MM.1S (cell line): ENCODE measurements around the gene CHRNA4.

Source experiments
- DNase-seq: peaks from one replicate; pipeline ENCODE4 v3.0.0-alpha.2; 2015
- H2AFZ ChIP-seq: fragments of 300-600 bp; sonication (generic); 2 replicates; pipeline ENCODE4 v1.6.0; 2016; ENCODE audit warnings: antibody characterized with exemption, low read length
- H3F3A ChIP-seq: fragments of 300-600 bp; sonication (generic); 2 replicates; pipeline ENCODE4 v1.6.1; 2016; ENCODE audit warnings: mild to moderate bottlenecking, antibody characterized with exemption, low read length, moderate library complexity, mixed read lengths; ENCODE audit not compliant: insufficient read depth
- H3K27ac ChIP-seq: fragments of 300-600 bp; sonication (generic); 2 replicates; pipeline ENCODE4 v1.5.1; 2016; ENCODE audit warnings: mild to moderate bottlenecking, low read length
- H3K27me3 ChIP-seq: fragments of 300-600 bp; sonication (generic); replicated peaks from 2 replicates; pipeline ENCODE4 v1.6.0; 2016; ENCODE audit warnings: low read length; ENCODE audit not compliant: insufficient read depth
- H3K36me3 ChIP-seq: fragments of 300-600 bp; sonication (generic); replicated peaks from 2 replicates; pipeline ENCODE4 v1.6.1; 2016; ENCODE audit warnings: mild to moderate bottlenecking, low read length, mixed read lengths; ENCODE audit not compliant: insufficient read depth
- H3K4me1 ChIP-seq: fragments of 300-600 bp; sonication (generic); 2 replicates; pipeline ENCODE4 v1.6.1; 2016; ENCODE audit warnings: low read length, mixed read lengths
- H3K4me2 ChIP-seq: fragments of 300-600 bp; sonication (generic); 2 replicates; pipeline ENCODE4 v1.6.0; 2016; ENCODE audit warnings: low read depth, low read length
- H3K4me3 ChIP-seq: fragments of 300-600 bp; sonication (generic); 2 replicates; pipeline ENCODE4 v1.5.1; 2016; ENCODE audit warnings: low read length, mixed read lengths
- H3K79me2 ChIP-seq: fragments of 300-600 bp; sonication (generic); 2 replicates; pipeline ENCODE4 v1.6.1; 2016; ENCODE audit warnings: mixed run types, low read length, mixed read lengths
- H3K9ac ChIP-seq: fragments of 300-600 bp; sonication (generic); 2 replicates; pipeline ENCODE4 v1.6.1; 2016; ENCODE audit warnings: low read length, mixed read lengths
- H3K9me2 ChIP-seq: fragments of 300-600 bp; sonication (generic); replicated peaks from 2 replicates; pipeline ENCODE4 v1.6.1; 2016; ENCODE audit warnings: mild to moderate bottlenecking, low read length, mixed read lengths; ENCODE audit not compliant: insufficient read depth
- H3K9me3 ChIP-seq: fragments of 300-600 bp; sonication (generic); replicated peaks from 2 replicates; pipeline ENCODE4 v1.6.1; 2016; ENCODE audit warnings: mild to moderate bottlenecking, low read length, mixed read lengths; ENCODE audit not compliant: insufficient read depth
- H4K20me1 ChIP-seq: fragments of 300-600 bp; sonication (generic); 2 replicates; pipeline ENCODE4 v1.6.1; 2016; ENCODE audit warnings: mild to moderate bottlenecking, low read length, moderate library complexity, mixed read lengths; ENCODE audit not compliant: insufficient read depth
- CTCF ChIP-seq: fragments of 300-600 bp; sonication (generic); IDR thresholded peaks from 2 replicates; pipeline ENCODE4 v1.5.1; 2016; ENCODE audit warnings: antibody characterized with exemption, low read length, mixed read lengths
- EZH2 ChIP-seq: fragments of 300-600 bp; sonication (generic); optimal IDR thresholded peaks from 2 replicates; pipeline ENCODE3; 2017; ENCODE audit warnings: low read depth, mild to moderate bottlenecking, antibody characterized with exemption, low read length, mixed read lengths
- EZH2phosphoT487 ChIP-seq: fragments of 300-600 bp; sonication (generic); IDR thresholded peaks from 2 replicates; pipeline ENCODE4 v1.6.1; 2018; ENCODE audit warnings: antibody characterized with exemption, low read length

Gene CHRNA4

GRCh38 chr20:63305393-63305792 is 55.8 kb downstream of the CHRNA4 start:
- Histone ChIP-seq H3K9ac (no peak overlapping the region), H3K27me3 (peaks cover 72% of the 10 kb centered on the region), H3K4me1 (no peaks in the 10 kb centered on the region), H3K27ac (no peak overlapping the region), H3K36me3 (no peaks in the 10 kb centered on the region), H3K9me2 (no peaks in the 10 kb centered on the region), H3K4me3 (no peak overlapping the region), H3K9me3 (no peaks in the 10 kb centered on the region), H4K20me1 (no peaks in the 10 kb centered on the region), H3K79me2 (no peaks in the 10 kb centered on the region), H2AFZ (no peak overlapping the region), H3F3A (no peaks in the 10 kb centered on the region), H3K4me2 (no peak overlapping the region)
- no peak for DNase-seq
- TF ChIP-seq EZH2phosphoT487 = no peak
- TF ChIP-seq EZH2 = no peak
- no peak for TF ChIP-seq CTCF

DNA sequence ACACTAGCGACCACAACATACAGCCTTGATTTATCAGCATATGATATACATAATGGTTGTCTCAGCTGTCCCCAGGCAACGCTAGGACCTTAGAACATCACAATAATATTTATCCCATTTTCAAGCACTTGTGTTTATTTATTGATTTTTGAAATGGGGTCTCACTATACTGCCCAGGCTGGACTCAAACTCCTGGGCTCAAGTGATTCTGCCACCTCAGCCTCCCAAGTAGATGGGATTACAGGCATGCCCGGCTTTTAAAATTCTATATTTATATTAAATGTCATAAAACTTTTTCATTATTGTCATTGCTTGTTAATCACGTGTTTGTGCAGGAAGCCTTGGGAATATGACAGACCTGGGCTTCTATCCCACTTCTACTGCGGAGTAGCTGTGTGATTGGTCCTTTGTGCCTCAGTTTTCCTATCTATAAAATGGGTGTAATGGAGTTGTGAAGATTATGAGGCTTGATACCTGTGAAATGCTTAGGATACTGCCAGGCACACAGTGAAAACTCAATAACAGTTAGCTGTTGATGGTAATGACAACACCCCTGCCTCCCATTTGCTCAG is 58.0 kb downstream of the CHRNA4 start:
- no peaks in the 10 kb centered on the region for H3K36me3 ChIP-seq
- H3K4me2 ChIP-seq = no peak overlapping the region
- no peaks in the 10 kb centered on the region for H3K79me2 ChIP-seq
- peaks cover 70% of the 10 kb centered on the region for H3K27me3 ChIP-seq
- H3K9me2 ChIP-seq = no peaks in the 10 kb centered on the region
- no peak for TF ChIP-seq EZH2phosphoT487
- TF ChIP-seq EZH2 = no peak
- TF ChIP-seq CTCF = no peak
- H3K4me1 ChIP-seq = no peaks in the 10 kb centered on the region
- no peaks in the 10 kb centered on the region for H3K9me3 ChIP-seq
- no peaks in the 10 kb centered on the region for H4K20me1 ChIP-seq
- H3K9ac ChIP-seq = no peak overlapping the region
- H3F3A ChIP-seq = no peaks in the 10 kb centered on the region
- H3K27ac ChIP-seq = no peak overlapping the region
- H3K4me3 ChIP-seq = no peak overlapping the region
- H2AFZ ChIP-seq = no peak overlapping the region
- DNase-seq = no peak

GRCh38 chr20:63301671-63302070 is 59.5 kb downstream of the CHRNA4 start:
- Histone ChIP-seq H3K4me3 (no peak overlapping the region), H3K4me2 (no peak overlapping the region), H3K79me2 (no peaks in the 10 kb centered on the region), H2AFZ (no peak overlapping the region), H3K27ac (no peak overlapping the region), H3K36me3 (no peaks in the 10 kb centered on the region), H3K9me2 (no peaks in the 10 kb centered on the region), H3K4me1 (no peaks in the 10 kb centered on the region), H3K9ac (no peak overlapping the region), H3K27me3 (peaks cover 69% of the 10 kb centered on the region), H3F3A (no peaks in the 10 kb centered on the region), H3K9me3 (no peaks in the 10 kb centered on the region), H4K20me1 (no peaks in the 10 kb centered on the region)
- DNase-seq = no peak
- TF ChIP-seq EZH2phosphoT487 = no peak
- TF ChIP-seq EZH2 = no peak
- no peak for TF ChIP-seq CTCF
